KOPT-K1 (cell line): ENCODE measurements around the gene MSS51.
A peak's percentile ranks its signal among the peaks of the same experiment; 100 is the strongest.

Experiments used
- H3K27ac ChIP-seq: fragments of 200-600 bp; sonication (generic); 2 replicates; pipeline ENCODE4 v1.5.1; 2016; ENCODE audit warnings: antibody characterized with exemption, mild to moderate bottlenecking, low read depth, low read length; ENCODE audit not compliant: poor library complexity, severe bottlenecking
- H3K36me3 ChIP-seq: fragments of 200-600 bp; sonication (generic); 2 replicates; pipeline ENCODE4 v1.5.1; 2017; ENCODE audit warnings: antibody characterized with exemption, mild to moderate bottlenecking, low read length, moderate library complexity; ENCODE audit not compliant: insufficient read depth
- H3K9me3 ChIP-seq: fragments of 200-600 bp; sonication (generic); 2 replicates; pipeline ENCODE4 v1.5.1; 2017; ENCODE audit warnings: antibody characterized with exemption, low read length, mild to moderate bottlenecking; ENCODE audit not compliant: insufficient read depth, poor library complexity, severe bottlenecking

MSS51 gene

DNA sequence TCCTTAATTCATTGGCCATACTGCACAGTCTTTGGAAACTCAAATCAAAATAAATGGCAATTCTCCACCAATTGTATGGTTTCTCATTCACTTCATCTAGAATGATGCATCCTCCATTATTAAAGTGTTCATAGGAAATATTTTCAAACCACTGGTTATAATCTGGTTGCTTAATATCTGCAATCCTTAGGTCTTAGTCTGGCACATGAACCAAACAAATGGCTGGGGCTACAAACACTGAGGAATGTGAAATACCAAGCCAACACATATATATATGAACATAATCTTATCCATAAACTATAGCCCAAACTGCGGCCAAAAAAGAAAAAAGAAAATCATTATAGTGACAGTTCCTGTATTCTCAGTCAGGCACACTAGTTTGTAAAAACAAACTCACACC is 5.7 kb upstream of the MSS51 start:
- Histone ChIP-seq H3K9me3 (no peaks in the 10 kb centered on the region), H3K36me3 (peaks cover 30% of the 10 kb centered on the region), H3K27ac (no peak overlapping the region)

DNA sequence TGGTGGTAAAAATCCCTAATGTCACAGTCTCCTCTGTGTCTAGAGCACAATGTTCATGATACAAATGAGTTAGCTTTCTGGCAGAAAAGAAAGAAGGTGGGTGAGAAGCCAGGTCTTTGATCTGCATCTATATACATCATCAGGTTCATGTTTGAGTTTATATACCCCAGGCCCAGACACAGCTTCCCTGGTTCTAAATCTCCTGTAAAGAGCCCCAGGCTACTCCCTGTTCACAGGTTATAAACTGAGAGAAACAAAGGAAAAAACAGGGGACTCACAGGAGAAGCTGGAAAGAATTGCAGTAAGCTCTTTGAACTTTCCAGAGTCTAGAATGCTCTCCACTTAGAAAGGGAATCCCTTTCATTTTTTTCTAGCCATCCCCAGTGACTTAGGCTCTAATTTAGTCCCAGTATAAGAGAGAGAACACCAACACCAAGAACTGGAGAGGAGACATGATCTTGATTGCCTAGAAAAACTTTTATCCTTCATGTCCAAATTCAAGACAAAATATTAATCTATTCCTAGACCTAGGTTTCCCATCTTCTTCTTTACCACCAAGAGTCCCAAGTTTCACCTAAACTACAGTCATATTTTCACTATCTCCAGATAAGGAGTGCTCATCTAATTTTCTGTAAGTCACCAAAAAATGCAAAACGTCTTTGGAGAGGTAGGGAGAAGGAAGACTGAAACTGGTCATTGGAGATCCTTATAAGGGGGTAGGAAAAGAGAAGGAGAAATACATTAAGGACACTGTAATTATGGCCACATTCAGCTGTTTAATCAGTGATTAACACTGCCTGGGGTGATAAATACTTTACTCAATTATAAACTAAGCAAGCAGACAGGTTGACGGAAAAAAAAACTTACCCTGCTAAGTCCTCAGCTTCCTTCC is 469 bp downstream of the MSS51 start:
- Histone ChIP-seq H3K27ac (peak overlapping the region; percentile 53), H3K36me3 (peaks cover 18% of the 10 kb centered on the region), H3K9me3 (no peaks in the 10 kb centered on the region)

DNA sequence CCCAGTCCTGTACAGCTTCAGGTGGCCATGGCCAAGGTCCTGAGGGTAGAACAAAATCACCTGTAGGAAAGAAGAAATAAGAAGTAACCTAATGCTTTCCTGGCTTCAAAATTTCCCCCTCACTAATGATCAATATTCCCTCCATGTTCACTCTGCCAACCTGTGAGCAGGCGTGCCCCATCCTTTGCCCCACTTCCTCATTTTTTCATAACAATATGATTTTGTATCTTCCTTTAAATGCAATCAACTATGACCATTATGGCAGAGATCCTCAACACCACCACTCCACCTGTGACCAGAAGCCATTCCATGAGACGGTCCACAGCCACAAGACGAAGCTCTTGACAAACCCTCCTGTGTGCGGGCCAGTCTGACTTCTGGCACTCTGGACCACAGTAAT is 7.0 kb downstream of the MSS51 start:
- peaks cover 59% of the 10 kb centered on the region for H3K36me3 ChIP-seq
- H3K9me3 ChIP-seq = no peaks in the 10 kb centered on the region
- H3K27ac ChIP-seq = no peak overlapping the region

DNA sequence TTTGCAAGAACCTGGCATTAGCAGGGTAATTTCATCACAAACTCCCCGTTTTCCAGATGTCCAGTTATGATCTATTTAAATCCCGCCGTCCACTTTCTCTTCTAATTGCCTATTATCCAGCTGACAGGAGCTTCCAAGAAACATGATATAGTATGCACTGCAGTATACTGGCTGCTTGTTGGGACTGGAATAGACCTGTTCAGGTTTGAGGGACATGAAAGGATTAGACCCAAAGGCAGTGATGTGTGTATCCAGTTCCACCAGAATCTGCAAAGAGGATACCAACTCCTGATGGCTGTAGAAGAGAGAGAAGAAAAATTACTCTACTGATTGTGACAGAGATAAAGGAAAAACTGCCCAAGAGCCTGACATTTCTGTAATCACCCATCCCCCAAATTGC is 8.9 kb downstream of the MSS51 start:
- H3K27ac ChIP-seq = no peak overlapping the region
- peaks cover 59% of the 10 kb centered on the region for H3K36me3 ChIP-seq
- no peaks in the 10 kb centered on the region for H3K9me3 ChIP-seq

DNA sequence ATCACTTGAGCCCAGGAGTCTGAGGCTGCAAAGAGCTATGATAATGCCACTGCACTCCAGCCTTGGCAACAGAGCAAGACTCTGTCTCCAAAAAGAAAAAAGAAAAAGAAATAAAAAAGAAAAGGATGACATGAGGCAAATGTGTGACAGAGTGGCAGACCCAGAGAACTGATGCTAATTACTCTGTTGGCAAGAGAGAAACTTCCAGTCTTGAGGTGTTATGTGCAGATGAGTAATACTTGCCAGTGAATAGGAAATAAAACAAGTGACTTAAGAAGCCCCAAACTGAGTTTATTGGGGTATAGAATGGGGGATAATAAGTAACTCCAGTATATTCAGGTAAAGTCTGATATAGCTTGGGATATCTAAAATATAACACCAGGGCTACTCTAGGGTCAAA is 10.1 kb downstream of the MSS51 start:
- no peaks in the 10 kb centered on the region for H3K9me3 ChIP-seq
- no peak overlapping the region for H3K27ac ChIP-seq
- peaks cover 59% of the 10 kb centered on the region for H3K36me3 ChIP-seq

DNA sequence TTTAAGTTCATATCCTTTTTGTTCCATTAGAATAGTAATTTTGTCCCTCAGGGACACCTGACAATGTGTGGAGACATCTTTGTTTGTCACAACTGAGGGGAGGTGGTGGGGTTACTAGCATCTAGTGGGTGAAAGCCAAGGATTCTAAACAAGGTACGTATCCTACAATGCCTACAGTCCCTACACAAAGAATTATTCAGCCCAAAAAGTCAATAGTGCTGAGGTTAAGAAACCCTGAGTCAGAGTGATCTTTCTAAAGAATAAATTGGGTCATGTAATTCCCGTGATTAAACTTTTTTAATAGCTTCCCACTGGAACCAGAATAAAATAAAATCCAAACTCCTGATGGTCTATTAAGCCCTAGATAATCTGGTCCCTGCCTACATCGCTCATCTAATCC is 16.8 kb downstream of the MSS51 start:
- H3K36me3 ChIP-seq = no peaks in the 10 kb centered on the region
- H3K9me3 ChIP-seq = no peaks in the 10 kb centered on the region
- H3K27ac ChIP-seq = no peak overlapping the region

DNA sequence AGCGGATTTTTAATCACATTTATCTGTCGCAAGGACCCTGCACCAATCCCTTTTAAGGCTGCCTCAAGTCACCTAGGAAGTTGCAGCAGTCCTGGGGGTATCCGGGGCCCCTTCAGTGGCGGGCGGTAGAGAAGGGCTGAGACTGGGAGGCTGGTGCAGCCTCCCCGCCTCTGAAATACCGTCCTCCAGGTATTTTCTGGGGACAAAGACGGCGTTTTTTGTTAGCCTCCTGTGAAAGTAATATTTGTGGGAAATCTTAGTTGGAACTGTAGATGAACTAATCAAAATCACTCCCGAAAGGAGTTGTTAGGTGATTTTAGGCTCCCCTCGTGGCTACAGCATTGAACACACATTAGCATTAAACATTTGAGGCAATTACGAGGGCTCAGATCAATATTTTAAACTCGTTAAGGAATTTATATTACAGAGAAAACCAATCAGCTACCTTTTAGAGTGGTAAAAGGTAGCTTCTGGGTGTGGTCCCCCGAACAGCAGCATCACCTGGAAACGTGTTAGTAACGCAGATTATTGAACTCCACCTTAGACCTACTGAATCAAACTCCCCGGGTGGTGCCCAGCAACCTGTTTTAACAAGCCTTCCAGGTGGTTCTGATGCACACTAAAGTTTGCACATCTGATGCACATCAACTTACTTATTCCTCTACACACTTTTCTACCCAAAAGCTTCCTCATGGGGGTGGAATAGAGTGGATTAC is 19.0 kb downstream of the MSS51 start:
- peak overlapping the region; percentile 79 for H3K27ac ChIP-seq
- no peaks in the 10 kb centered on the region for H3K9me3 ChIP-seq
- no peaks in the 10 kb centered on the region for H3K36me3 ChIP-seq

DNA sequence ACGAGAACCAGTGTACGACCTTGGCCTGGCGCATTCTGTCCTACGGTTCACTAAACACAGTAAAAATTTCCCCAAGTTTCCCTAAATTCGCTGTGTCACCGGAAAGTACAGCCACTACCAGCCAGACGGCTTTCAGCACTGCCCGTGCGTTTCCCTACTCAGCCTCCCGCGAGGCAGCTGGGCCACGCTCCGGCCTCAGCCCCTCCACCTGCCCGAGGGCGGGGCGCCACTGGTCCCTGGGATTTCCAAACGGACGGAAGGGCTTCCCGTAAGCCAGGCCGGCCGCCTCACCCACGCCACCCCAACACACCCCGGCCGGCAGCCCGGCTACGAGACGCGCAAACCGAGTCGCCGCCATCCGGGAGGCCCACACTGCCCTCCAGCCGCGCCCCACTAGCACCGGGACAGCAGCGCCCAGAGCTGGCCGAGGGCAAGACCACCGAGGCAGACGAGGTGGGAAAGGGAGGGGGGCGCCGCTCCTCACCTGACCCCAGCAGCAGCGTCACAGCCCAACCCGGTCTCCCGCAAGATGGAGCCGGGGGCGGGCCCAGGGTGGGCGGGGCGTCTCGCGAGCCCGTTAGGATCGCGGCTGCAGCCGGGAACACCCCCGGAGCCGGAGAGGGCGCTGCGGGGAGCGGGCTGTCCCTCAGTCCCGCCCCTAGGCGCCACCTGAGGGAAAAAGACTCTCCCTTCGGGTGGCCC is 19.7 kb downstream of the MSS51 start, which contains the start of gene ANXA7:
Gene ANXA7 (minus strand): TSS at position 531 of the 702 bp plus-strand sequence. CDS start 13,202 bp downstream, outside the sequence.
- no peaks in the 10 kb centered on the region for H3K9me3 ChIP-seq
- H3K27ac ChIP-seq = peak within 1 kb of the TSS; percentile 79
- H3K36me3 ChIP-seq = no peaks in the 10 kb centered on the region

DNA sequence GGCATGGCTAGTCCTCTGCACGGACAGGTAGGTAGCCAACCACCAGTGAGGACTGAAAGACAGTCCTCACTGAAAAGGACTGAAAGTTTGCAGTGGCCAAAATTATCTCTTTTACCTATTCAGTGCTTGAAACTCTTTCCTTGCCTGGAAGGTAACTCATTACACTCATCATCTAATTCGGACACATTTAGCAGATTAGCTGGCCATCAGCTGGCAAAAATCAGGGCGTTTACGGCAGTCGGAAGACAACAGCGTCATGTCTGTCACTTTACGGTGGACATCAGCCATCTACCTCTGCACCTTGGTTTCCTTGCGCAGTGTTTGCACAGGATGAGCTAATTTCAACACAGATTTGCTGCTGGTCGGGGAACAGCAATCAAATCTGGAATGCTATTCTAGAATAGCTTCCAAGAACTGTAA is 20.2 kb downstream of the MSS51 start:
- Histone ChIP-seq H3K27ac (peak overlapping the region; percentile 79), H3K9me3 (no peaks in the 10 kb centered on the region), H3K36me3 (no peaks in the 10 kb centered on the region)

DNA sequence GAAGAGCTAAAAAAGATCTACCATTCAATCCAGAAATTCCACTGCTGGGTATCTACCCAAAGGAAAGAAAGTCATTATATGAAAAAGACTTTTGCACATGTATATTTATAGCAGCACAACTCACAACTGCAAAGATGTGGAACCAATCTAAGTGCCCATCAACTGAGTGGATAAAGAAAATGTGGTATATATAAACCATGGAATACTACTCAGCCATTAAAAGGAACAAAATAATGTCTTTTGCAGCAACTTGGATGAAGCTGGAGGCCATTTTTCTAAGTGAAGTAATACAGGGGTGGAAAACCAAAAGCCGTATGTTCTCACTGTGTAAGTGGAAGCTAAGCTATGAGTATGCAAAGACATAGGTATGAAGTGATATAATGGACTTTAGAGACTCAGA is 22.5 kb downstream of the MSS51 start:
- H3K27ac ChIP-seq = no peak overlapping the region
- H3K36me3 ChIP-seq = peaks cover 15% of the 10 kb centered on the region; the same call in 1 of the 2 replicates

DNA sequence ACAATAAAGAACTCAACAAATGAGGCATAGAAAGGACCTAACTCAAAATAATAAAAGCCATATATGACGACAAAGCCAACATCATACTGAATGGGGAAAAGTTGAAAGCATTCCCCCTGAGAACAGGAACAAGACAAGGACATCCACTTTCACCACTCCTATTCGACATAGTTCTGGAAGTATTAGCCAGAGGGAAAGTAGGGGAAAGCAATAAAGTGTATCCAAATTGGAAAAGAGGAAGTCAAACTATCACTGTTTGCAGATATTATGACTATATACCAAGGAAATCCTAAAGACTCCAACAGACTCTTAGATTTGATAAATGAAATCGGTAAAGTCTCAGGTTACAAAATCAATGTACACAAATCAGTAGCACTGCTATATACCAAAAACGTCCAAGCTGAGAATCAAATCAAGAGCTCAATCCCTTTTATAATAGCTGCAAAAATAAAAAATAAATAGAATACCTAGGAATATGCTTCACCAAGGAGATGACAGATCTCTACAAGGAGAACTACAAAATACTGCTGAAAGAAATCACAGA is 24.3 kb downstream of the MSS51 start:
- Histone ChIP-seq H3K9me3 (no peaks in the 10 kb centered on the region), H3K27ac (no peak overlapping the region), H3K36me3 (peaks cover 15% of the 10 kb centered on the region; the same call in 1 of the 2 replicates)

More for the DNA sequence above, 22.5 kb downstream of the MSS51 start:
- no peaks in the 10 kb centered on the region for H3K9me3 ChIP-seq

DNA sequence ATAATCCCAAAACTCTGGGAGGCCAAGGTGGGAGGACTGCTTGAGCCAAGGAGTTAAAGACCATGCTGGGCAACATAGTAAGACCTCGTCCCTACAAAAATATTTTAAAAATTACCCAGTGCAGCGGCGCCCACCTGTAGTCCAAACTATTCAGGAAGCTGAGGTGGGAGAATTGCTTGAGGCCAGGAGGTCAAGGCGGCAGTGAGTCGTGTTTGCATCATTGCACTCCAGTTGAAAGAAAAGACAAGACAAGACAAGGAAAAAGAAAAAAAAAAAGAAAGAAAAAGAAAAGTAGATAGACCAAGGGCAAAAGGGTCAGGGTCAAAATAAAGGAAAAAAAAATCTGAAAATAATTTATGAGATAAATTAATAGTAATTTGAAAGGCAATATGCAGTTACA is 25.3 kb downstream of the MSS51 start:
- Histone ChIP-seq H3K9me3 (no peaks in the 10 kb centered on the region), H3K36me3 (peaks cover 15% of the 10 kb centered on the region; the same call in 1 of the 2 replicates), H3K27ac (no peak overlapping the region)

DNA sequence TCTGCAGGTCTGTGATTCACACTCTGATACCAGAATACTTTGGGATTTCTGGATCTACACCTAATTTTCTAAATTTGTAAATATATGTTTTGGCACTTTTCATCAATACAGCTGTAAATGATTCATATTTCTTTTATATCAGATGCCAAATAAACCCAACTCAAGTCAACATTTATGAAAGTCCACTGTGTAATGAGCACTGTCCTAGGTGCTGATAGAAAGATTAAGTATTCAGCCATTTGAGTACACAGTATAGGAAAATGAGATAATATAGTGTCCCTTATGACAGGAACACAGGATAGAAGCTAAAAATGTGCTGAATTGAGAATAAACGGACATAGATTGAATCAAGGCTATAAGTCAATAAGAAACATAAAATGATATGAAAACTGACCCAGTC is 25.9 kb downstream of the MSS51 start:
- no peaks in the 10 kb centered on the region for H3K9me3 ChIP-seq
- H3K27ac ChIP-seq = no peak overlapping the region
- H3K36me3 ChIP-seq = peaks cover 15% of the 10 kb centered on the region; the same call in 1 of the 2 replicates

DNA sequence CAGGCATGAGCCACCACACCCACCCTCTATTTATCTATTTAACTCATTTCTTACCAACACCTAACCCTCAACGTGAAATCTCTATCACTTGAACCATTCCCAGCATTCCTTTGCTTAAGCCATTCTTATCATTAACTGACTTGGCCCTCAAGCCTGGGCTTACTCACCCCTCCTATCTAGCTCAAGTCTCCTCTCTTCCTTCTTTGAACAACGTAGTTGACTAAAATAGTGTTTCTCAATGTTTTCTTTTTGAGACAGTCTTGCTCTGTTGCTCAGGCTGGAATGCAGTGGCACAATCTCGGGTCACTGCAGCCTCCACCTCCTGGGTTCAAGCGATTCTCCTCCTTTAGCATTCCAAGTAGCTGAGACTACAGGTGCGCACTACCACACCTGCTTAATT is 26.5 kb downstream of the MSS51 start:
- no peak overlapping the region for H3K27ac ChIP-seq
- peaks cover 15% of the 10 kb centered on the region; the same call in 1 of the 2 replicates for H3K36me3 ChIP-seq
- no peaks in the 10 kb centered on the region for H3K9me3 ChIP-seq

DNA sequence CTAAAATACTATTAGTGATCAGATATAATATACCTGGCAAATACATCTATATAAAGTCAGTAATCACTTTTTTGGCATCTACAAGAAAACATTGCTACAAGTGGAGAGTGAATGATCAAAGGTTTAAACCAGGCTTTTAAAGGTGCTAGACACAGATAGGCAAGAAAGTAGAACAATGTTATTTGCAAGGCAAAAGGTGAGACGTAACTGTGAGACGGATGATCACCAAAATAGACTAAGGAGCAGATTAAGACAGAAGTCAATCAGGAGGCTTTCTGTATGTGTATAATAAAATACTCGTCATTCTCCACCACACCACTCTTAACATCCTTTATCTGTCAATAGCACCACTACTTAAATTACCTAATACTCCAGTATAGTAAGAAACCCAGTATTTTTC is 27.8 kb downstream of the MSS51 start:
- H3K36me3 ChIP-seq = peaks cover 15% of the 10 kb centered on the region; the same call in 1 of the 2 replicates
- no peaks in the 10 kb centered on the region for H3K9me3 ChIP-seq
- H3K27ac ChIP-seq = no peak overlapping the region
